Measurements from ENCODE around the gene CCDC71L.

- TF ChIP-seq CTCF (IDR thresholded peaks at IDR 0.05; ENCODE audit: insufficient read depth, low read length, poor library complexity, severe bottlenecking), result no peak
- TF ChIP-seq EZH2phosphoT487 (conservative IDR thresholded peaks at IDR 0.05; ENCODE audit: low read length), result no peak
These were observed 8.0 kb upstream of the CCDC71L start for GRCh38 chr7:106668861-106669524.
